Muscle of leg (tissue), 11 donors: Measurements from ENCODE around the gene TMEM95. TPM values are rescaled to one million over a fixed set of nuclear protein-coding genes. Genes with fewer than 3 reads are reported as not detected.

Experiments used
- DNase-seq: peaks from one replicate; pipeline ENCODE4 v3.0.0; 2013
- H3K27ac ChIP-seq: one replicate; pipeline ENCODE4 v1.5.1; 2013; ENCODE audit warnings: mild to moderate bottlenecking, low read length, control low read depth
- H3K27me3 ChIP-seq: one replicate; pipeline ENCODE4 v1.6.1; 2013; ENCODE audit warnings: low read length; ENCODE audit not compliant: control insufficient read depth, insufficient read depth
- H3K36me3 ChIP-seq: one replicate; pipeline ENCODE4 v1.6.1; 2013; ENCODE audit warnings: low read length; ENCODE audit not compliant: control insufficient read depth, insufficient read depth
- H3K4me1 ChIP-seq: one replicate; pipeline ENCODE4 v1.6.1; 2013; ENCODE audit warnings: low read length; ENCODE audit not compliant: control insufficient read depth, insufficient read depth
- H3K4me3 ChIP-seq: one replicate; pipeline ENCODE4 v1.5.1; 2013; ENCODE audit warnings: low read length, control low read depth
- H3K9me3 ChIP-seq: replicated peaks from 2 replicates; pipeline ENCODE4 v1.6.1; 2013; ENCODE audit warnings: low read depth, low read length; ENCODE audit not compliant: control insufficient read depth
- WGBS: methylation state at CpG from one replicate; pipeline ENCODE4 v1.1.5; 2013; ENCODE audit warnings: missing lambda C conversion rate; ENCODE audit not compliant: insufficient coverage; 5-methylcytosine and 5-hydroxymethylcytosine counted together
- polyA plus RNA-seq, 8 donors: library from polyadenylated mRNA; unstranded; fragments of 120-200 nt; gene quantifications; one replicate each; pipeline versions ENCODE4 v1.2.1 to v1.2.3, GENCODE V29; 2013; ENCODE audit warnings: inconsistent platforms in 1 of 8, low replicate concordance in 1 of 8; ENCODE audit not compliant: insufficient read length in 8 of 8, insufficient read depth in 1 of 8
- total RNA-seq: library from RNA; stranded (reverse); fragments of 120-200 nt; gene quantifications from one replicate; pipeline ENCODE4 v1.2.4, GENCODE V29; 2013

The TMEM95 gene
- total and polyA plus RNA-seq, 9 donors, result not detected

- WGBS, result 100% methylated on average over 1 of the region's 2 CpGs
- Histone ChIP-seq H3K27me3 (peaks cover 9% of the 10 kb centered on the region), H3K4me3 (no peak overlapping the region), H3K27ac (no peak overlapping the region), H3K9me3 (no peaks in the 10 kb centered on the region), H3K36me3 (no peaks in the 10 kb centered on the region), H3K4me1 (no peaks in the 10 kb centered on the region)
- DNase-seq, result no peak
Observed at GRCh38 chr17:7374353-7374752, 19.4 kb downstream of the TMEM95 start.

GRCh38 chr17:7379134-7379533, 24.2 kb downstream of the TMEM95 start:
- Histone ChIP-seq H3K4me3 (no peak overlapping the region), H3K9me3 (no peaks in the 10 kb centered on the region), H3K36me3 (no peaks in the 10 kb centered on the region), H3K4me1 (peaks cover 25% of the 10 kb centered on the region), H3K27me3 (peaks cover 49% of the 10 kb centered on the region), H3K27ac (no peak overlapping the region)
- WGBS, result no CpG with 5 or more reads among the region's 3 CpGs
- DNase-seq, result no peak

GRCh38 chr17:7380321-7380720, 25.4 kb downstream of the TMEM95 start:
- Histone ChIP-seq H3K36me3 (no peaks in the 10 kb centered on the region), H3K27ac (no peak overlapping the region), H3K27me3 (peaks cover 57% of the 10 kb centered on the region), H3K4me1 (peaks cover 29% of the 10 kb centered on the region), H3K9me3 (no peaks in the 10 kb centered on the region), H3K4me3 (no peak overlapping the region)
- DNase-seq, result peak; percentile 68
- WGBS, result 25% methylated on average over 5 of the region's 7 CpGs

- Histone ChIP-seq H3K4me1 (peaks cover 29% of the 10 kb centered on the region), H3K4me3 (no peak within 1 kb of the TSS), H3K36me3 (no peaks in the 10 kb centered on the region), H3K27me3 (peaks cover 57% of the 10 kb centered on the region), H3K9me3 (no peaks in the 10 kb centered on the region), H3K27ac (no peak within 1 kb of the TSS)
- DNase-seq, result no peak
- WGBS, result under 1% methylated on average over 46 of the region's 52 CpGs
Observed at GRCh38 chr17:7380855-7381683, 26.1 kb downstream of the TMEM95 start, which contains the start of gene TNK1. Gene TNK1, plus strand, starts transcription at chr17:7381089. Its CDS starts 1,838 bp downstream, at chr17:7382927.

GRCh38 chr17:7382901-7383300, 27.9 kb downstream of the TMEM95 start:
- 71% methylated on average over 10 of the region's 10 CpGs for WGBS
- no peak for DNase-seq
- H3K27me3 ChIP-seq, result peaks cover 57% of the 10 kb centered on the region

GRCh38 chr17:7383371-7383741, 28.4 kb downstream of the TMEM95 start:
- peaks cover 57% of the 10 kb centered on the region for H3K27me3 ChIP-seq
- no peak overlapping the region for H3K27ac ChIP-seq
- H3K36me3 ChIP-seq, result peaks cover 14% of the 10 kb centered on the region
- peaks cover 29% of the 10 kb centered on the region for H3K4me1 ChIP-seq
- no peak for DNase-seq
- 63% methylated on average over 9 of the region's 11 CpGs for WGBS
- H3K4me3 ChIP-seq, result no peak overlapping the region
- H3K9me3 ChIP-seq, result no peaks in the 10 kb centered on the region

More at GRCh38 chr17:7382901-7383300, 27.9 kb downstream of the TMEM95 start:
- Histone ChIP-seq H3K27ac (no peak overlapping the region), H3K9me3 (no peaks in the 10 kb centered on the region), H3K4me1 (peaks cover 29% of the 10 kb centered on the region), H3K36me3 (peaks cover 10% of the 10 kb centered on the region), H3K4me3 (no peak overlapping the region)

GRCh38 chr17:7383742-7384488, 29.0 kb downstream of the TMEM95 start:
- peak; percentile 53 for DNase-seq
- Histone ChIP-seq H3K27me3 (peaks cover 53% of the 10 kb centered on the region), H3K27ac (no peak overlapping the region), H3K4me1 (peaks cover 29% of the 10 kb centered on the region), H3K4me3 (peak overlapping the region; percentile 42), H3K9me3 (no peaks in the 10 kb centered on the region), H3K36me3 (peaks cover 20% of the 10 kb centered on the region)
- WGBS, result 3% methylated on average over 61 of the region's 65 CpGs

GRCh38 chr17:7384489-7385081, 29.6 kb downstream of the TMEM95 start:
- no peak for DNase-seq
- no peaks in the 10 kb centered on the region for H3K9me3 ChIP-seq
- peak overlapping the region; percentile 42 for H3K4me3 ChIP-seq
- no peak overlapping the region for H3K27ac ChIP-seq
- H3K27me3 ChIP-seq, result peaks cover 52% of the 10 kb centered on the region
- H3K4me1 ChIP-seq, result peaks cover 29% of the 10 kb centered on the region
- peaks cover 26% of the 10 kb centered on the region for H3K36me3 ChIP-seq
- 33% methylated on average over 12 of the region's 23 CpGs for WGBS

GRCh38 chr17:7388856-7389255, 33.9 kb downstream of the TMEM95 start:
- Histone ChIP-seq H3K4me3 (no peak overlapping the region), H3K27ac (no peak overlapping the region), H3K36me3 (peaks cover 49% of the 10 kb centered on the region), H3K4me1 (peaks cover 24% of the 10 kb centered on the region), H3K27me3 (peaks cover 10% of the 10 kb centered on the region), H3K9me3 (no peaks in the 10 kb centered on the region)
- 93% methylated on average over 10 of the region's 10 CpGs for WGBS
- no peak for DNase-seq
